ENCODE data around the gene ADORA1.

The ADORA1 gene

DNA sequence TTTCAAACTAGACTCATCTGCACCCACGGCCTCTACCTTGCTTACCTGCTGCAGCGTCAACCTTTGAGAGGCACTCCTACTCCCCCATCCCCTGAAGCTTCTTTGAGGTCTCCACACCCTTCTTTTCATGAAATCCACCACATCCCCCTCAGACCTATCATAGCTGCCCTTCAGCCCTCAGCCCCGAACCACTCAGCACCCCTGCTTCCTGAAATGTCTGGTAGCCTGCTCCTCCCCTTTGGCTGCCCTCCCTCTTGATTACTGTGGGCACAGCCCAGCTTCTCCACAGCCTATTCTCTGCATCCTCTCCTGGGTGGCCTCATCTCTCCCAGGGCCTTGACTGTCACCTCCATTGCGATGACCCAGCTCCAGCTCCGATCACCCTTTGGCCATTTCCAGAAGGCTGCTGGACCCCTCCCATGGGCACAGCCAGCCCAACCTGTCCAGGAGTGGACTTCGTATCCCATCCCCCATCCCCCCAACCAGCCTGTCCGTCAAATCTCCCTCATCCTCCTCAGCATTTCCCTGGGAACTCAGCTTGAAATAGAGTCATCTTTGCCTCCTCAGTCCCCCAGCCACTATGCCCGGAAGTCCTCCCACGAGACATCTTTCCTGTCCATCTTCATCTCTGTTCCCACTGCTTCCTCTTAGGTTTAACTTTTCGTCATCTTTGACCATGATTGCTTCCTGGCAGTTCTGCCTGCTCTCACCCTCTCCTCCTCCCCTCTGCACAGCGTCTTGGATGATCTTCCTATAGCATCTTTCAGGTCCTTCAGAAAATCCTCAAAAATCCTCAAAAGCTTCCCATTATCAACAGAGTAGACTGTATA lies 6.1 kb upstream of the ADORA1 start:
- no peak for DNase-seq (ENCODE audit: low spot score)

DNA sequence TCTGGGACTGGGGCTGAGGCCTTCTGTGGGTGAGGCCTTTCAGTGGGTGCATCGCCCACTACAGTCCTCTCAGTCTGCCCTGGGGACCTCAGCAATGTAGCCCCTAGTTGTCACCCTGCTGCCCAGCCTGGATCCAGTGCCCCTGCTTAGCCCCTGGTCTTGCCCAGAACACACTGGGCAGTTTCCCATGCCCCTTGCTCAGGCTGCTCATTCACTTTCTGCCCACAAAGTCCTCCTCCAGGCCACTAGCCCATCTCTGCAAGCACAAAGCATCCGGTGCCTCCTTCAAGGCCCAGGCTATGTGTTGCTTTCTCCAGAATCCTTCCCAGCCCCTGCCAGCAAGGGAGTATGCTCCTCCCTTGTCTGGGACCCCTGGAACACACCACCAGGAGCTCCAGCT lies 5.4 kb upstream of the ADORA1 start:
- DNase-seq (ENCODE audit: low spot score): no peak

DNA sequence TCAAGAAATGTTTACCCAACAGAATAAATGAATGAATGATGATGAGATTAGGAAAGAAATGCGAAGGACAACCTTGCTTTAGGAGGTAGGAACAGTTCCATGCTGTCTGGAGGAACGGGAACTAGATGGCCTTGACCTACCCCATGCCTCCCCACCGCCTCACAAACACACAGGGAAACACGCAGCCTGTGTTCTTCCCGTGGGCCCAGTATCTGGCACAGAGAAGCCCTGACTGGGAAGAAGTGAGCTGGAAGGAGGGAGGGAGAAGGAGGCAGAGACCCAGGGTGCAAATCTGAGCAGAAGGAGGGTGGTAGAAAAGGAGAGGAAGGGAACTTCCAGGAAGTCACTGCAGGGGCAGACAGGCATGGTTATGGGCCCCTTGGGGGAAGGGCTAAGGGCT lies 3.5 kb upstream of the ADORA1 start:
- no peak for DNase-seq (ENCODE audit: low spot score)

DNA sequence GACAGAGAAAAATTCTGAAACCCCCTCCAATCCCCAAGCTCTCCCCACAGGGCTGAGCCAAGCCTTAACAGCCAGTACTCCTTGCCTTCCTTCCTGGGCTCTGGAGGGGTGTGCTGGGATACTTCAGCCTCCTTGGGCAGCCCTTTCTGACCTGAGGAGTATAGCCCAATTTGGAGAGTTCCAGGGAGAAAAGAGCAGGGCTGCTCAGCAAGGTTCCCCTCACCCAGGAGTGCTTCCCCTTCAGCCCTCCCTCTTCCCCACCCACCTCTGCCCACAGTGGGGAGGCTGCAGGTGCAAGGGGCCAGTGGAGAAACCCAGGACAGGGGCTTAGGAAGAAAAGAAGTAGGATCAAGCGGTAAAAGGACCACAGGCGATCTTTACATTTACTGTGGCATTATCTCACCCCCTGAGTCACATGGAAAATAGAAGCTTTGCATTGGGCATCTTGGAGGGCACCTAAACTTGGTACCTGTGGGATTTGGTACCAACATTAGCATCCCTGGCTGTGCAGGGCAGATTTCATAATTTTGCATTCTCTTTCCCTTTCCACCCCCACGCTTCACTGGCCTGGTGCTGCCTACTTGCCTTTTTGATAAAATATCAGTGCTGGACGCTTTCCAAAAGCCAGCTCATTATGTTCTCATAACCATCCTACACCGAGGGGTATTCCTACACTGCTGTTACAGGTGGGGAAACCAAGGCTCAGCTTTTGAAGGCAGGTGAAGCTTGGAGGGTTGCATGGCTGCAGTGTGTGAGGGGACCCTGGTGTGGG lies 2.8 kb upstream of the ADORA1 start:
- DNase-seq (ENCODE audit: low spot score): no peak

DNA sequence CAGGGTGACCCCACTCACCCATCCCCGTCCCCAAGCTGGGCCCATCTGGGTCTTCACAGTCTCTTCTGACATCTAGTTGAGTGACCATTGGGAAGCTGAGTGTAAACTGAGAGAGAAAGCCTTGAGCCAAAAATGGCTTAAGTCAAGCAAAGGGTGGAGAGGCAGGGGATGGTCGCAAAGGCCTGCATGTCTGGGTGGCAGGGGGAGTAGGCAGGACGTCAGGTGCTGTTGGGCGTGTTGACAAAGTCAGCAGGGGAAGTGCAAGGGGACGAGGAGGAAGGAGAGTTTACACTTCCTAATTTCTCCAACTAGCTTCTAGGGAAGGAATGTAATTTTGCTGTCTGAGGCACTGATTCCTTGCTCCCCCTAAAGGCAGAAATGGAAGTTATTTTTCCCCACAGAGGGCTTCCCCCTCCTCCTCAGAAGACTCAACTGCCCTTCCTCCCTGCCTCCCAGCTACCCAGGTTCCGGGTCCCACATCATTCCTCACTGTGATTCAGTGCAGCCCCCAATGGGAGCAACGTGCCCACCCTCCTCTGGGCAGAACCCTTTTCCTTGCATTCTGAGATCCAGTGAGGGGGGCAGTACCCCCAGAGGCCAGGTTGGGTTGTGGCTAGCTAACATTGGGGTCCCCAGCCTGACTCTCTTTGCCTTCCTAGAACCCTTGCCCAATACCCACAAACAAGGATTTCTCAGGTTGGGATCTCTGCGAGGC lies 1.2 kb upstream of the ADORA1 start:
- no peak for DNase-seq (ENCODE audit: low spot score)

DNA sequence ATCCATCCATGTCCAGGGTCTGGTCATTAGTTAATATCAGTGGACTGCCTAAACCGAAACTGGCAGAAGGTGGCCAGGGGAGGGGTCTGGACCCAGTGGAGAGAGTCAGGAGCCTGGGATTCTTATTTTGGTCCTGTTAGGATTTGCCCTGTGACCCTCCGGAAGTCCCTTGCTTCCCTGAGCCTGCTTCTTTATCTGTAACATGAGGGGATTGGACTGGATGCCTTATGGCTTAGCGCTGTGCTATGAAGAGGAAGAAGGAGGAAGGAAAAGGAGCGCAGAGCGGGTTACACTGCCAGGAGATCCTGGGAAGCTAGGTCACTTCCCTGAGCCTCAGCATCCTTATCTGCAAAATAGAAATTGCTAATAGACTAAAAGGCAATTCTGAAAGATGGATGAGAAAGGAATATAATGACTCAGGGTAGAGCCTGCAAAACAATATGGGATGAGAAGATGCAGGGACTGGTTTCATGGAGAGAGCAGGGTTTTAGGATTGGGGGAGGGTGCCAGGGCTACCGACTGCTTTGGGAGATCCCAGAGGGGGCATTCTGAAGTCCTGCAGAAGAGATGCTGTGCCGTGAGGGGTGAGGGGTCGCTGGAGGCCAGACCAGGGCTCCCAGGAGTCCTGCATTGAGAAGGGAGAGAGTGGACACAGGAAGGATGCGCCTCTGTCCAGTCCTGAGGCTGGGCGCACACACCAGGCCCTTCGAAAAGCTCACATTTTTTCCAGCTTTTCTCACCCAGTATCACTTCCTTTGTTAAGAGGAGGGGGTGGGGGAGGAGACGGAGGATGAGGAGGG lies 460 bp upstream of the ADORA1 start:
- no peak for DNase-seq (ENCODE audit: low spot score)

DNA sequence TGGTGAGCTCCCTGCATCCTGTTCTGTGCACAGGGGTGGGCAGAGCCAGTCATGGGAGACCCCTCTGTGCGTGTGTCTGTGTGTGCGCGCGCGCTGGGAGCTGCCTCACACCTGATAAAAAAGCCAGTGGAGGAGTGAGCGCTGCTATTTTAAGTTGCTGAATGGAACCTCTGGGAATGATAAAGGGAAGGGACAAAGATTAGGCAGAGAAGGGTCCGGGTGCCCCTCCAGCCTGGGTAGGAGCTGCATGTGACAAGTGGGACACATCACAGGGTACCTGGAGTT lies 847 bp downstream of the ADORA1 start:
- DNase-seq (ENCODE audit: low spot score): no peak

DNA sequence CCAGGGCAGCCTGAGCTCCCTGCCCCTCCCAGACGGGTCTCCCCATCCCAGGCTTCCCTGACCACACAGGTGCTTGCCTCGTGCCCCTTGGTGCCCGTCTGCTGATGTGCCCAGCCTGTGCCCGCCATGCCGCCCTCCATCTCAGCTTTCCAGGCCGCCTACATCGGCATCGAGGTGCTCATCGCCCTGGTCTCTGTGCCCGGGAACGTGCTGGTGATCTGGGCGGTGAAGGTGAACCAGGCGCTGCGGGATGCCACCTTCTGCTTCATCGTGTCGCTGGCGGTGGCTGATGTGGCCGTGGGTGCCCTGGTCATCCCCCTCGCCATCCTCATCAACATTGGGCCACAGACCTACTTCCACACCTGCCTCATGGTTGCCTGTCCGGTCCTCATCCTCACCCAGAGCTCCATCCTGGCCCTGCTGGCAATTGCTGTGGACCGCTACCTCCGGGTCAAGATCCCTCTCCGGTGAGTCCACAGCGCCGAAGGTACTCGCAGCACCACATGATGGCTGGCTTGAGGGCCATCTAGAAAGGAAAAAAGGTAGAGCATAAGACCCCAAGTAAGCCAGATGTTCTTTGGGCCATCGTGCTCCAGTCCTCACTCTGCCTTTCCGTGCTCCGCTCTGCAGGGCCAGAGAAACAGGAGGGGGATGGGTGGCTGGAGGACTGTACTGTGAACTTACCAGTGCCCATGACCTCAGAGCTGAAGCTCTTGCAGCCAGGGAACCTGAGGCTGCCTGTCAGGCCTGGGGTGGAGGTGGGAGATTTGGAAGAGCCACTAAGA lies 1.4 kb downstream of the ADORA1 start:
- no peak for DNase-seq (ENCODE audit: low spot score)

DNA sequence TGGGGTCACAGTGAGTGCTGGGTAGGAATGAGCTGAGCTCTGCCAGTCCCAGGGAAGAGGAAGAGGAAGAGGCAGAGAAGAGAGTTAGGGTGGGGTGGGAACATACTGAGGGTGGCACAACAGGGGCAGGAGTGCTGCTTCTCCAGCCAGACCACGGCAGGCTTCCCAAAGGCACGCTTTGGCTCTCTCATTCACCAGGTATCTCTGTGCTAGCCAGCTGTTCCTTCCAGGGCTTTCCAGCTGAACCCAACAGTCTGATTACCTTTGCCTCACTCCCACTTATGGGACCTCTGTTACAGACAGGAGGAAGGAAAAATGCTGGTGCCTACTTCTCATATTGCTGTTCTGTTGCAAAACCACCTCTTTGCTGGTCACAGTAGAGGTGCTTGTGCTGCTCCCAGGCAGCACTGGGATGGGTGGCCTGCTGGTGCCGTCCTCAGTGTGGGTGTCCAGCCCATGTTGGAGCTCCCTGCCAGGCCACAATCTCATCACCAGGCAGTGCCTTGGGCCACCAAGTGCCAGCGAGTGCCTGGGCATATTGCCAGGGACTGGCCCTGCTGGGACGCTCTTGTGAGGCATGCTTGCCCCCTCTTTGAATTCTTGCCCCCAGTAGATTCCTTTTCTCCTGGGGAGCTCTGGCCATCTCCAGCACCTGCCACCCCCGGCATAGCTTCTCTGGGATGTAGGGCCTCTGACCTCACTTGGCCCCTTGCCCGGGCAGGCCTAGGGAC lies 2.1 kb downstream of the ADORA1 start:
- no peak for DNase-seq (ENCODE audit: low spot score)

DNA sequence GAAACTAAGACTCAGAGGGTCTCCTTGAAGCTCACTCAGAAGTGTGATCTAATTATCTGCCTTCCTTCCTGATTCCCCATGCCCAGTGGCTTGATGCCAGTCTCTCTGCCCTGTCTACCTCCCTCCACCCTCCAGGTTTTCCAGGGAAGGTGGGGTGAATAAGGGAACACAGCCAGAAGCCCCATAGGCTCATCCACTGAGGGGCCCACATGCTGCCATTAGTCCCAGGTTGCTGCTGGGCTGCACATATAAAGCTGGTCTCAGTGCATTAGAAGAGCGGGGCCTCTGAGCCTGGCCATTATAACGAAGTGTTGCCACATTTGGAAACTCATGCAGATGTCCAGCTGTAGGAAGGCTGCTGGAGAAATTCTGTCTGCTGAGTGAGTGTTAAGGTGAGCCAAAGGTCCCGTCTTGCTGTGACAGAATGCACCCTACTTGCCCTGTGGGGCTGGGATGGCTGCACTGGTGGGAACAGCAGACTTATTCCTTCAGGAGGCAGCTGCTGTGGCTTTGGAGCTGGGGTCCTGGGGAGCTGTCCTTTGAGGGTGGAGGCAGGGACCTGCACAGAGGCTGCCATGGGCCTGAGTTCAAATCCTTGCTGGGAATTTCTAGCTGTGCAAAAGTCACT lies 2.9 kb downstream of the ADORA1 start:
- DNase-seq (ENCODE audit: low spot score): no peak

DNA sequence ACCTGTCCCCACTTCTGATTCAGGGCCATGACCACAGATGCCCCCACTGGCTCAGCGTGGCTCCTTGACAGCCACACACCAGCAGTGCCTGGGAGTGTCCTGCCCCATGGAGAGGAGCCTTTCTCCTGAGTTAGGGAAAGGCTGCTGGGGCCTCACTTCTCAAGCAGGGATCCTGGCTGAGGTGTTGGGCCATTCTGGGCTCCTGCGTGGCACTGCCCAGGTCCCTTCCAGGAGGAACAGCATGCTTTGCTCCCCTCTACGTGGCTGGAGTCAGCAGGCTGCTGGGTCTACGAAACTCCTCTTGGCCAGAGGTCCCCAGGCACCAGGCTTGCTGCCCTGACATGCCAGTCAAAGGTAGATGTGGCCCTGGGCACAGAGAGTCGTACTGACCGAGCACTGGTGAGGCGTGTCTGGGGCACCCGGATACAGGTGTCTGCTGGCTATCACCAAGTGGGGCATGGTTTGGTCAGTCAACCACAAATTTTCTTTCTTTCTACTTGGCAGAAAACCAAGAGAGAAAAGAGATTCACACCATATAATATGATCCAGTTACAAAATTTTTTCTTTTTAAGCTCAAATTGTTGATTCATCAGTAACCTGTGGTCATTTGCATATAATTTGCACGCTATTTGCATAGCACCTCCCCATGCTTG lies 4.1 kb downstream of the ADORA1 start:
- no peak for DNase-seq (ENCODE audit: low spot score)

DNA sequence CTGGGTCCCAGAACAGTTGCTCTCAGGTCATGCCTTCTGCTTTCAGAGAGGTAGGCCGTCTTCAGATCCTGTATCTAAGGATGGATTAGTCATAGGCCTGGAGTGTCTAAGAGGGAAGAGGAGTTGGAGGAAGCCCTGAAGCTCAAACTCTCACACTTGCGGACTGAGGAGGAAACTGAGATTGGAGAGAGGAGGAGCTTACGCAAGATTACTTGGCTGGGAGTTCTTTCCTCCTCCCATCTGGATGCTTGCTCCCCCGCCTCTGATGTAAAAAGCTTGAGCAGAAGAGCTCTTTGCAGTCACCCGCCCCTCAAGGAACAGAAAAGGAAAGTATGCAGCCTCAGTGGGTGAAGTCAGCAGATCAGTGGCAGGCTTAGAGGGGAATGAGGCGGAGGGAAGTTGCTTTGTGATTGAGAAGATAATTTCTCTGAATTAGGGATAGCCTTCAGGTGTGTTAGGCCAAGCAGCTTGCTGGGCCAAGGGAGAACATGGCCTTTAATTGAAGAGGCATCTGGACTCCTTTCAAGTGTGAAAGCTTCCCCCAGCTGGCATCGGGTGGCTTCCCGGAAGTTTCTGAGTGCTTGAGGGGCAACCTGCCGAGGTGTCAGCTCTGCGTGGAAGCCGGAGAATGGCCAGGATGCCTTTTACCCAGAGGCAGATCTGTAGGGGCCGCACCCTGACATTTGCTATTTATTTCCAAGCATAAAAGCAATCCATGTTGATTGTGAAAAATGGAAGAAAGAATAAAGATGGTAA lies 6.6 kb downstream of the ADORA1 start:
- no peak for DNase-seq (ENCODE audit: low spot score)

DNA sequence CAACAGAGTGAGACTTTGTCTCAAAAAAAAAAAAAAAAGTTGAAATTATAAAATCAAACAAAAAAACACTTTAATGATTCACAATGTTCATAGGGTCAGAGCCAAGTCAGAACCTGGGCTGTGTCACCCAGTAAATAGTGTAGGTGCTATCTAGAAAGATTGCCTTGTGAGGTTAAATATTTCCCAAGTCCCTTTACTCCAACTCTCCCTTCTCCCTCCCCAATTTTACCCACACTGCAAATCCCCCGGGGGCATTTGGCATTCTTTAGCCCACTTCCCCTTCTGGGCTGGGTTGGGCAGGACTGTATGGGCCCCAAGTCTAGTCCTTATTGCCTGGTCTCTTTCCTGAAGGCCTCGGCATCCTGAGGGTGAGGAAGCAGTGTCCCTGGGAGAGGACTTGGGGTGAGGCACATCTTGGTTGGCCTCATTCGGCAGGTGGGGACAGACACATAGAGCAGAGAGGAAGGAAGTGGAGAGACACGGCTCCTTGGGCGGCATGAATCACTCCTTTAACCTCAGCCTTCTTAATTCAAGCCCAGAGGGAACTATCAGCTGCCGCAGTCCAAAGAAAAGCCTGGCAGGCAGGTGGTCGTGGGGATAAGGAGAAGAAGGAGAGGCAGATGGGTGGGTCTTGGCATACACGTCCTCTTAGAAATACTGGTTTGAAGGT lies 8.2 kb downstream of the ADORA1 start:
- DNase-seq (ENCODE audit: low spot score): no peak

DNA sequence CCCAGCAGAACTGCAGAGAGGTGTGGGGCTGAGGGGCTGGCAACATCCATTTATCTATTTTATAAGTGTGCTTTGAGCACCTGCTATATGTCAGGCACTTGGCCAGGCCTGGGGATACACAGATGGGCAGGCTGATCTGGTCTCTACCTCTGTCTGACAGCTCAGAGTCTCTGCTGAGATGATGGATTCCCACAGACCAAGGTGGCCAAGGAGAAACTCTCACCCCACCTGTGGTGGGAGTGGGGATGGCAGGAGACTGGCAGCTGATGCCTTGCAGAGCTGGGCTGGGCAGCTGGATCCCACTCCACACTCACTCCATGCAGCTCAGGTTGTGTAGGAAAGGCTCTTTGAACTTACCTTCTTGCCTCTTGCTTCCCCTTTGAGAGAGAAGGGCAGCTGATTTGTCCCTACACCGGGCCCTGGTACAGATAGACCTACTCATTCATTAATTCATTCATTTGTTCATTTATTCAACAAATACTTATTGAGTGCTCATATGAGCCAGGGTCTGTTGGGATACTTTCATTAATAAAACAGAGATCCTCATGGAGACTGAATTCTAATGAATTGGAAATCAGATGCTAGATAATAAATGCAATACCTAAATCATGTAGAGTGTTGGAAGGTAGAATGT lies 9.0 kb downstream of the ADORA1 start:
- DNase-seq (ENCODE audit: low spot score): no peak

DNA sequence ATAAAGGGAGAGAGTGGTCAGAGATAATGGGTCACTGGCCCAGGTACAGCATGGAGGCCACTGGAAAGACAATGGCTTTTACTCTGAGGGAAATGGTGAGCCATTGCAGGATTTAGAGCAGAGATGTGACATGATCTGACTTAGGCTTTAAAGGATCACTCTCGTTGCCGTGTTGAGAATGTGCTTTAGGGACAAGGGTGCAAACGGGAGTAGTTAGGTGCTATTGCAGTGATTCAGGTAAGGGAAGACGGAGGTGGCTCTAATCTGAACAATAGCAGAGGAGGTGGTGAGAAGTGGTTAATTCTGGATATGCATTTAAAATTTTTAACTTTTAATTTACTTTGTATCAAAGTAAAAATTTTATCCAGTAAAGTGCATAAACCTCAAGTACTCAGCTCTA lies 9.8 kb downstream of the ADORA1 start:
- DNase-seq (ENCODE audit: low spot score): no peak

DNA sequence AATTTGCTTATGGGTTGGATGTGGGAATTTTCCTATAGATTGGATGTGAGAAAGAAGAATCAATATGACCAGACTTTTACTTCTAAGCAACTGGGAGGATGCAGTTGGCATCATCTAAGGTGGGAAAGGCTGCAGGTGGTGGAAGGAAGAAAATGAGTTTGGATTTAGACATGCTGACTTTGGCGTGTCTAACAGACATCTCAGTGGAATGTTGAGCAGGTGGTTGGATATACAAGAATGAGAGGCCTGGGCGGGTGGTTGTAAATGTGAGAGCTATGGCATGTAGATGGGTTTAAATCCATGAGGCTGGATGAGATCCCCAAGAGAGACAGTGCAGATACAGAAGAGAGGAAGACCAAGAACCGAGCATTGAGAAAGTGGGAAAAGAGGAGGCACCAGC lies 10.5 kb downstream of the ADORA1 start:
- DNase-seq (ENCODE audit: low spot score): no peak

DNA sequence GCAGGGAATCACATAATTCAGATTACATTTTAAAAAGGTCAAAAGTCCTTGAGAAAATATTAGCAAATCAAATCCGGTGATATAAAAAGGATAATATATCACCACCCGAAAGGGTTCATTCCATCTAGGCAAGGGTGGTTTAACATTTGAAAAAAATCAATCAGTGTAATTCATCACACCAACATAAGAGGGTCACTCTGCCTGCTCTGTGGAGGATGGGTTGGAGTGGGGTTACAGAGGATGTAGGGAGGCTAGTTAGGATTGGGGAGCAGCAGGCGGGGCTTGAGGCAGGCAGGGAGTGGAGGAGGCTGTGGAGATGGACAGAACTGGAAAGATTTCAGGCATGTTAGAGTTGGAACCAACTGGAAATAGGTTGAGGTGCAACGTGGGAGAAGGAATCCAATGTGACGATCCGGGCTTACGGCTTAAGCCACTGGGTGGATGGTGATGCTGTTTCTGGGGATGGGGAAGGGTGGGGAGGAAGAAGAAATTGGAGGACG lies 12.5 kb downstream of the ADORA1 start:
- DNase-seq (ENCODE audit: low spot score): no peak
